ENCODE measurements around the gene SNAI3.

Gene SNAI3

DNA sequence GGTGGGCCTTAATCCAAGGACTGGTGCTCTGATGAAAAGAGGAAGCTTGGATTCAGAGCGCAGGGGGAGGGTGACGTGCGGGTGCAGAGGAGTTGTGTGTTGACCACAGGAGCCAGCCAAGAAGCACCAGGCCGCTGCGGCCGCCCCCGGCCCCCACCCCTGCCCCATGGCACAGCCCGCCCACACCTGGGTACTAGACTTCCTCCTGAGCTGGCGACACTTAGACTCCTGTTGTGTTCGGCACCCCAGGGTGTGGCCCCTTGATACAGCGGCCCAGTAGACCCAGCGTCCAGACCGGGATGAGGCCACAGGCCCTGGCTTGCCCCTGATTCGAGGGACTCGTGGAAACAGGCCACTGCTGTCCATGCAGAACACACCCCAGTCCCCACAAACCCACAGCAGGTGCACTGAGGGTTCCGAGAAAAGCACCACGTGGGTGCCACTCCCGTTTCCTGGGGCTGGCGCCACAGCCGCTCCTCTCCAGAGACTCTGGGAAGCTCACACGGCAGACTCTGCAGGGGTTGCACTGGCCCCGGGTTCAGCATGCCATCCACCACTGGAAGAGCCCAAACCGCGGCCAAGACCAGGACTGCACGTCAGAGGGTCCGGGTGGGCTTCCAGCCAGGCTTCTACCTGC lies 5.7 kb upstream of the SNAI3 start:
- DNase-seq (ENCODE audit: low read depth in 2 of 2): no peak

GRCh38 chr16:88691129-88691813 lies 5.0 kb upstream of the SNAI3 start:
- no peak for DNase-seq (ENCODE audit: low read depth in 2 of 2)

DNA sequence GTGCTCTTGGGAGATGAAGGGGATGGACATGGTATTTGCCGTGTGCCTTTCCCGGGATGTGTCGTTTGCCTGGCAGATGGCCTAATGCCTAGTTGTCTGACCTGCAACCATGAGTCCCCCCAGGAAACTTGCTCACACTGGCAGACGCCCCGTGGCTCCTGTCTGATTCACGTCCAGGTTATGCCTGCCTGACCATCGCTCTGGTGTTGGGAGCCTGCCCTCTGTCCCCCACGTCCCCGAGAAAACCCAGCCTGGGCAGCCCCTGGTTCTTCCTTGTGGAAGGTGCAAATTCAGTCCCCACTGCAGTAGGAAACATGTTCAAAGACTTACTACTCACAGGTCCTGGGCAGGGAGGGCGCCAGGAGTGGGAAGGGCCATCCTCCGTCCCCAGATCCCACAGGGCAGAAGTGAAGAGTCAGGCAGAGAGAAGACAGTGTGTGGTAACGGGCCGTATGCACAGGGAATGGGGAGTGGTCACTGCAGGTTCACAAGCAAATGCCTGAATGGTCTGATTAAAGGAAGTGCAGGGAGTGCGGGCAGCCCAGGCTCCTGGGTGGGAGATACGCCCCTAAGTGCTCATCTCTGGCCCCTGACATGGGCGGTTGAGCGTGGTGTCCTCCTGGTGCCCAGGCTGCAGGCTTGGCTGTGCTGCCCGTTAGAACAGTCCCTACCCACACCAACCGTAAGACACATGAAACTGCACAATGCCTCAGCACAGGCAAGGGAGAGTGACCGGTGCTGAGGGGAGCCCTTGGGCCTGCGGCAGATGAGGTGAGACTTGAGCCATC lies 4.2 kb upstream of the SNAI3 start:
- DNase-seq (ENCODE audit: low read depth in 2 of 2): no peak

DNA sequence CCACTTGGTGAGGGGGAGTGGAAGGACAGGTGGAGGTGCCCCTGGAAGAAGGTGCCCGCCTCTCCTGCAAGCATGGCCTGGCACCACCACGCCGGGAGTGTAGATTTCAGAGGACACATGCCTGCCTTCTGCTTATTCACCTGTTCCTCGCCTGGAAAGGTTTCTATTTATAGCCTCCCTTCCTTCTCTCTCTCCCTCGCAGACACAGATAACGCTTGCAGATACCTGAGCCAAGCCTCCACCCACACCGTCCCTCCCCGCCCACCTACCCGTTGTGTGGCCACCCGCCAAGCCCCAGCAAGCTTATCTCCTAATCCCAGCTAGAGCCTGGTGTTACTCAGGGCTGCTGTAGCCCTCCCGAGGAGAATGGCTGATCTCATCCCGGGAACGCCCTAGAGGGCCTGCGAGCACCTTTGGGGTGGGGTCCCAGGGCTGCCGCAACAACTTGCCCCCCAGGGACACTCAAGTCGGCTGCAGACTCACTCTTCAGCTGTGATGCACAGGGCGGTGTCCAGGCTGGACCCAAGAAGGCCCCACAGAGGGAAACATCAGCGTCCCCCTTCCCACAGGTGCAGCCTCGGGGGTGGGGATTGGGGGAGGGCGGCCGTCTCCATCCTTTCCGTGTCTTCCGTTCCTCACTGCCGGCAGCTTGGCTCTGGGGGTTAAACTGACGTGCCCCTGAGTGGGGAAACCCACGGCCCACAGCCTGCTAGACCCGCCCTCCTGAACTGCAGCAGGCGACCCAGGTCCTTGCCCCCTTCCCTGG lies 1.9 kb upstream of the SNAI3 start:
- no peak for DNase-seq (ENCODE audit: low read depth in 2 of 2)

GRCh38 chr16:88687676-88688012 lies 1.3 kb upstream of the SNAI3 start:
- DNase-seq (ENCODE audit: low read depth in 2 of 2): no peak

DNA sequence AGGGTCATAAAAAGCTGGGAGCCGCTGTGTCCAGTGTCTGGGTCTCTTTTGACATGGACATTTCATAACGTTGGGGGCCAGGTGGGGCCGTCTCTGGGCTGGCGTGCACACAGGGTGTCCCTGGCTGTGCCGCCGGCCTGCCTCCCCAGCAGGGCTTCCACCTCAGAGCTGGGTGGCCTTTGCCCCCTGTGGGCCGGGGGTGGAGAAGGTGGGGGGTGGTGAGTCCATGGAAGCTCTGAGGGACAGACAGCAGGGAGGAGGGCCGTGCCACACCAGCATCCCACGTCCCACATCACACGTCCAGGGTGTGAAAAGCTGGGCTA lies 908 bp upstream of the SNAI3 start:
- no peak for DNase-seq (ENCODE audit: low read depth in 2 of 2)

DNA sequence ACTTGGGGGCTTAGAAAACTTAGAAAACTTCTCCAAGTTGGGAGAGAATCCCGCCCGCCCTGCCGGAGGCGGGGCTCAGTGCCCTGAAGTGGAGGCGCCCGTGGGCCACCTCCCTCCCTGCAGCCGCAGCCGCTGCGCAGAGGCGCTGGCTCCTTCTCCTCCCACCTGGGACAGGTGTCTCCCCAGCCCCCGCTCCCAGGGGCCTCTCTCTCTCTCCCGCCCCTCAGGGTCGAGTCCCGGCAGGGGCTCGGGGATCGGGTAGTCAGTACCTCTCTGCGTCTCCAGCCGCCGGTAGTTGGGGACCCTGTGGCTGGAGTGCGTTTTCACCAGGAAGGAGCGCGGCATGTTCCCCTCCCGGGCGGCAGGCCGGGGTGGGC lies 257 bp downstream of the SNAI3 start:
- DNase-seq (ENCODE audit: low read depth in 2 of 2): no peak

- peak in 1 of 2 donors; percentile 69 for DNase-seq (ENCODE audit: low read depth in 2 of 2)
Measured at GRCh38 chr16:88685156-88686061, 898 bp downstream of the SNAI3 start.

- DNase-seq (ENCODE audit: low read depth in 2 of 2): no peak
Measured at GRCh38 chr16:88684569-88685155, 1.6 kb downstream of the SNAI3 start.

DNA sequence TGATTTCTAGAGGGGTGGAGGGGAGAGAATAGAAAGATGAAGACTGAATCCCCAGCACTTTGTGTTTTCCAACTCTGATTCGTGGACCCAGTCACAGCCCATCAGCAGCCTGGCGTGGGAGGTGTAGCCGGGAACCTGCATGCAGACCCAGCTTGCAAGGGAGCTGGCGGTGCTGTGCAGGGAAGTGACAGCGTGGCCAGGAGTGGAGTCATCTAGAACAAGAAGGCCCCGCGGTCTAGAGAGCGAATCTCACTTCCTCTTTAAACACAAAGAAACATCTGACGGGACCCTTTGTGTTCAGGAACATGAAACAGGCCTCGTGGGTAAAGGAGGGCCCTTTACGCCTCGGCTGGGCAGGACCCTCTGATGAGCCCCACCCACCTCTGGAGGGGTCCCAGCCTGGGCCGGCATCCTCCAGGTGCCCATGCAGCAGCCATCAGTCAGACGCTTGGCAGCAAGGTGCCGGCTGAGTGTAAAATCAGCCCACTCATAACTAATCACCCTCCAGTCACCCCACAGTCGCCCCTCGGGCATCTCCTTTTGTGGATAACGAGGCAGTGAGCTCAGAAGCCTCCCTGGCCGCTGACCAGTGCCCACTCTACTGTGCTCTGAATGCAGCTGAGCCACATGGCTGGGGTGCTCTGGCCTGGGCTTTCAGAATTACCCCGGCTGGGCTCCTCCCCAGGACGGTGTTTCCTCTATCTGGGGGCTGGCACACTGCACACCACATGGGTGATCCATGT lies 4.4 kb downstream of the SNAI3 start:
- peak in 1 of 2 donors; percentile 68 for DNase-seq (ENCODE audit: low read depth in 2 of 2)

GRCh38 chr16:88681084-88681680 lies 5.1 kb downstream of the SNAI3 start:
- DNase-seq (ENCODE audit: low read depth in 2 of 2): no peak

- no peak for DNase-seq (ENCODE audit: low read depth in 2 of 2)
Measured at GRCh38 chr16:88680554-88681083, 5.7 kb downstream of the SNAI3 start.

DNA sequence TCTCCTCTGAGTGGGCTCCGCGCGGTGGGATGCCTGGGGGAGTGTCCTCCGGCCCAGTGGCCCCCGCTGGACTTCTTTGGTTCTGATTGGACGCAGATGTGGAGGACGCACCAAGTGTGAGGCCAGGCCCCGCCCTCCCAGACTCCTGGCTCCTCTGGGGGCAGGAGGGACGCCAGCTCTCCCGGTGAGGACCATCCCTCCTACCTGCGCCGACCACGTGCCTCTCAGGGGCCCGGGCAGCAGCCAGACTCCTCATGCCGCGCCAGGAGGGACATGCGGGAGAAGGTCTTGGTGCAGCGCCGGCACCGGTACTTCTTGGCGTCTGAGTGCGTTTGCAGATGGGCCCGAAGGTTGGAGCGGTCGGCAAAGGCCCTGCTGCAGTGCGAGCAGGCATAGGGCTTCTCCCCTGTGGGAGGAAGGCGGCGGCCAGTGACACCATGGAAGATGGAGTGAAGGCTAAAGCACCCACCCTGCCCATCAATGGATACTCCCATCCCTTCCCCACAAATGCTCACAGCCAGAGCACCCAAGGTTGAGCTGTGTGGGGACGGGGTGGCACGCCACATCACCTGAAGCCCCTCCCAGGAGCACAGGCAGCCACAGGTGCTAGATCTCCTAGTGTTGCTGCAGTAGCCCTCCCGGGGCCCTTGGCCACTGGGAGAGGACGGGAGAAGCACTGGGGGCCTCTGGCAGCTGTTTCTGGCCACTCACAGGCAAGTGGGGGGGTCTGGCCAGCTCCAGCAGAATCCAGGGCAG lies 7.9 kb downstream of the SNAI3 start:
- DNase-seq (ENCODE audit: low read depth in 2 of 2): no peak

DNA sequence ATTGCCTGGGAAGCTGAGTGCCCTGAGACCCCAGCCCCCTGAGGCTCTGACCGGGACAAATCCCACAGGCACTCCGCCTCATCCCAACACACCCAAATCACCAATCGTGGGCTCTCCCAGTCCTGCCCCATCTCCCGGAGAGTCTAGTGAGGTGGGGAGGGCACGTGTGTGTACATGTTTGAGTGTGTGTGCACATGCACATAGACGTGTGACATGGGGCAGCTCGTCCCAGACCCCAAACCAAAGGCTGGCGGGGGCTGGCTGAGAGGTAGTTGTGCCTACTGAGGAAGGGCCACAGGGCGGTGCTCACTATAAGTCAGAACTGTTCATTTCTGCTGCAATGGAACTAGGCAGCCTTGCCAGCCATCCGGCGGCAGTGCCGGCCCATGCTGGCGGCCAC lies 8.6 kb downstream of the SNAI3 start:
- no peak for DNase-seq (ENCODE audit: low read depth in 2 of 2)

- no peak for DNase-seq (ENCODE audit: low read depth in 2 of 2)
Measured at GRCh38 chr16:88676502-88677242, 9.6 kb downstream of the SNAI3 start.

- no peak for DNase-seq (ENCODE audit: low read depth in 2 of 2)
Measured at GRCh38 chr16:88673716-88674379, 12.5 kb downstream of the SNAI3 start.

GRCh38 chr16:88672776-88673175 lies 13.5 kb downstream of the SNAI3 start:
- no peak for DNase-seq (ENCODE audit: low read depth in 2 of 2)

GRCh38 chr16:88671806-88672205 lies 14.5 kb downstream of the SNAI3 start:
- DNase-seq (ENCODE audit: low read depth in 2 of 2): no peak
